GM18511 (cell line): ENCODE data around the gene CEP350.
"Not testable (repeated sequence)": the region's sequence is repeated elsewhere in the genome, so short reads cannot be mapped to it uniquely, and the experiment has no call there.

Experiments used
- ATAC-seq: cut with Tn5 transposase; IDR thresholded peaks from one replicate; pipeline ENCODE4 v1.9.1; 2021; ENCODE audit warnings: mild to moderate bottlenecking, moderate library complexity; ENCODE audit not compliant: unreplicated experiment

The CEP350 gene

DNA sequence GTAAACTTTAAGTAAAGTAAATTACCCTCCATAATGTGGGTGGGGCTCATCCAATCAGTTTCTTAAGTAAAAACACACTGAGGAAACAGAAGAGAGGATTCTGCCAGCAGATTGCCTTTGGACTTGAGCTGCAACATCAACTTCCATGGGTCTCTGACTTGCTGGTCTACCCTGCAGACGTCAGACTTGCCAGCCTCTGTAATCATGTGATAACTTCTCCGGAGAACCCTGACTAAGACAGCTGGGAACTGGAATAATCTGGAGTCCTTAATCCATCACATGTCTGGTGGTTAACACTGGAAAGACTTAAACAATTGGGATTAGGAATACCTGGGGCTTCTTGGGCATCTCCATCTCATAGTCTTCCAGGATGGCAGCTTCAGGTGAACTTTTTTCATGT lies 13.2 kb upstream of the CEP350 start:
- ATAC-seq: no peak

DNA sequence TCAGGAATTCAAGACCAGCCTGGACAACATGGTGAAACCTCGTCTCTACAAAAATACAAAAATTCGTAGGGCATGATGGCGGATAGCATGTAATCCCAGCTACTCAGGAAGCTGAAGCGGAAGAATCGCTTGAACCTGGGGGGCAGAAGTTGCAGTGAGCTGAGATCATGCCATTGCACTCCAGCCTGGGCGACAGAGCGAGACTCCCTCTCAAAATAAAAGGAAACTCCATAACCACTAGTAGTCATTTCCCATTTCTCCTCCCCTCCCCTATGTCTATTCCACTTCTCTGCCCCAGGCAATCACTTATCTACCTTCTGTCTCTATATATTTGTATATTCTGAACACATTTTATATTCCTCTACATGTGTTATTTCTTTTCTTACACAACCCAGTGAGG lies 4.0 kb upstream of the CEP350 start:
- no peak for ATAC-seq

DNA sequence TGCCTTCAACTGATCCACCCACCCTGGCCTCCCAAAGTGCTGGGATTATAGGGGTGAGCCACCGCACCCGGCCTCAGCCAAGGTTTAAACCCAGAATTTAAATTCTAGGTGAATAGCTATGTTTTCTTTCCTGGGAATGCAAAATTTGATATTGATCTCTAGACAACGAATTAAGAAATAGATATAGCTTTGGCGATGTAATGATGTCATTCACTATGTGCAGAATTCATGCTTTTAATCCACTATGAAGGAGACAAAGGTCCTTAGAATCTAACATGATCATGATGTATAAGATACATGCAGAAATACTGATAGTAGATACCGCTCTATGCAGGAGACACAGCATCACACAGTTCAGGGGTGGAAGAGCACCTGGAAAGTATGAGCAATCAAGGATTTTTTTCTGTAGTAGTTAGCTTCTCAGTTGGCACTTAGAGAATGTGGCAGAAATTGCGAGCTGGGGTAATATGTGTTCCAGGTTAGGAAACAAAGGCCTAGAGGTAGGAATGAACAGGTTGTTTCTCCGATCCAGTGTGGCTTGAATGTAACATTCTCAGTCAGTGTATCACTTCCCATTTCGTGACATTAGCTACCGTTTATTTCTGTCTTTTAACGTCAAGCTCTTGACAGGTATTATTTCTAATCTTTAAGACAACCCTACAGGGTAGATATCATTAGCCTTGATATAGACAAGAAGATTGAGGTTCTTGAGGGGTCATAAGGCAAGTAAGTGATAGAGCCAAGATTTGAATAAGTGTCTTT lies 3.0 kb upstream of the CEP350 start:
- no peak for ATAC-seq

DNA sequence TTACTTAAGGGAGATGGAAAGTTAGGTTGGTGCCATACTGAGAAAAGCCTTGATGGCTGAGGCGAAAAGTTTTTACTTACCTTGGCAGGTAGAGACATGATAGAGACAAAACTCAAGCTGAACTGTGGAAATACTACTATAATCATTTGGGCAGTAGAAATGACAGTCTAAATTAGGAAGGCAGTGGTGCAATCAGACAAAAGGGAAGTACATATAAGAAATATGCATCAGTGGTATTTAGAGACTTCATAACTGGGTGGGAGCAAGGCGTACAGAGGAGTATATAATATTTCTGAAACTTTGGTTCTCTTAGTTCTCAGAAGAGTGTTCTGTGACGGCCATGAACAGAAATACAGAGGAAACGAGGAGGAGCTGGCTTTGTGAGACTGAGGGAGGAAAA lies 2.4 kb upstream of the CEP350 start:
- no peak for ATAC-seq

DNA sequence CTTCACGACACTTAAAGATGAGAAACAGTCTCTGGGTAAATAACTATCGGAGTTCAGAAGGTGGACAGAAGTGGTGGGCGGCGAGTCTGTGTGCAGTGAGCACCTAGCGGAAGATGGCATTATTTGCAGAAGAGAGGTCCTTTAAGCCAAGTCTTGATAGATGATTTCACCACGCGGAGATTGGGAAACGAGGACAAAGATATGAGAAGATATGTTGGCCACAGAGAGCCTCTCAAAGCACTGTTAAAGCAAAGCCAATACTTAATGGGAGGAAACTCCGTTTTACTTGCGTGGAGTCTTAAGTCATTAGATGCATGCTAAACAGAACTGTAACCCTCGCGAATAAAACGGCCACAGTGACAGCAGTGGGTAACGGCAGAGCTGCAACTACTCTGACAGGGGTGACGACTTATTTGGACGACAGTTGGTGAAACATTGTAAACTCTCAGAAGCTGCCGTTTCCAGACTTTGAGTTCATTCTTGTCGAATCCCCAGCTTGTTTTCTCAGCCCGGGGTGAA lies 577 bp upstream of the CEP350 start:
- ATAC-seq: peak; percentile 33

DNA sequence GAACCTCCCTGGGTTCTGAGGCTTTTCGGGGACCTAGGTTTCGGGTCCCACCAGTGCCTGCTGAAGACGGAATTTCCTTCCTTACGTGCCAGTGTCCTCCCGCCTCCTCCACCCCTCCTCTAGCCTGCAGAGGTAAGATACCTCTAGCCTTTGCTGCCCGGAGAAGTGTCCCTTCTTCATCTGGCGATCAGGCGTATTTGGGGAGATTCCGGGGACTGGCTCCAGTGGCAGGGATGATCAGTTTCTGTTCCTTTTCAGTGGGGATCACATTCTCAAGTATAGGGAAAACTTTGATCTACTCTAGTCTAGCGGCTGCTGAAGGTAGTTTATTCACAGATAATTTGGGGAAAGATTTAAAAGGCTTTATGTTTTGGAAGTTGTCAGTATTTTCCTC lies 674 bp downstream of the CEP350 start:
- ATAC-seq: no peak

DNA sequence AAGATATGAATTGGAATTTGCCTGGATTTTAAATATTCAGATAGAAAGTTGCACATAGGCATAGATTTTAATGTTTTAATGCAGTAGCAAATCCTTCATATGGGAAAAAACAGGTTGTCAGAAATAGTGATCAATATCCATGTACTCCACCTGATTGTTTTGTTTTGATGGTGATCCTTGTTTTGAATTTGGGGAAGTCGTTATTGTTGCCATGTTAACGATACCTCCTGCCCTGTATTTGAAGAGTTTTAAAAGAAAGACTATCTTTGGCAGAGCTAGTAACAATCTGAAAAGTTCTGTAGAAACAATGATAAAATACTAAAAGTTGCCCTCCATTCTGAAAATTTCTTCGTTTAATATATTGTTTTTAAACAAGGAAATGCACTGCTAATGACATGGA lies 1.1 kb downstream of the CEP350 start:
- ATAC-seq: no peak

DNA sequence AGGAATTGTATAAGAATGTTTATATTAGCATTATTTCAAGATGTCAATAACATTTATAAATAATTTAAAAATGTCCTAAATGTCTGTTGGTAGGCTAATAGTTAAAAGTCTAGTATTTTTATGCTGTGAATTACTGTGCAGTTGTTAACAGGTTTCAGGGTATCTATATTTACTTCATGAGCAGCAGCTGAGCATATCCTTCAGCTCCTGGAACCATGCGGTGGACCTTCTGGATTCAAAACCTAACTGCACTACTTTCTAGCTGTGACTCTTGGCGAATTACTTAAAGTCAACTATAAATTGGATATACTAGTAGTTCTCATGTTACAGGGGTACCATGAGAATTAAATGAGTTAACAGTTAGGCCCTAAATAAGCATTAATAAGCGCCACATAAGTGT lies 3.7 kb downstream of the CEP350 start:
- ATAC-seq: no peak

DNA sequence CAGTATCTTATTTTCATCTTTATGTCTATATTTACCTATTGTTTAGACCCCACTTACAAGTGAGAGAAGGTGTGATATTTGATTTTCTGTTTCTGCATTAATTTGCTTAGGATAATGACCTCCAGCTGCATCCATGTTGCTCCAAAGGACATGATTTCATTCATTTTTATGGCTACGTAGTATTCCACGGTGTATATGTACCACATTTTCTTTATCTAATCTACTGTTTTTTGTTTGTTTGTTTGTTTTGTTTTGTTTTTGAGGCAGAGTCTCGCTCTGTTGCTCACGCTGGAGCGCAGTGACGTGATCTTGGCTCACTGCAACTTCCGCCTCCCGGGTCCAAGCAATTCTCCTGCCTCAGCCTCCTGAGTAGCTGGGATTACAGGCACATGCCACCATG lies 7.6 kb downstream of the CEP350 start:
- ATAC-seq: not testable (repeated sequence)

DNA sequence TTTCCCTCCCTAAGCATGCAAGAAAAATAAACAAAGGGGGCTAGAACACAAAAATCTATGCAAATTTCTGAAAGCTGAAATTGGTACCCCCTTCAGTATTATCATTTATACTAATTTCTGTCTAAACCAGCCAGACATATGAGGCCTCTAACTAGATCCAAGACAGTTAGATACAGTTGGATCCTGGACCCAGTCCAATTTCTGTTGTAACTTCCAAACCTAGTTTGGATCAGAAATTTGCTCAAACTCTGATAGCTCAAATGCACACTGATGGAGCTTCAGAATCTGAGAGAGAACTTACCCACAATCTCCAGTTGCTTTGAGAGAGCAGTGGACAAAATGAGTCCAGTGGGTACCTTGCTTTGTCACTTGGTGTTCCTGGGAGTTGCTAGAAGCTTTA lies 11.9 kb downstream of the CEP350 start:
- no peak for ATAC-seq

DNA sequence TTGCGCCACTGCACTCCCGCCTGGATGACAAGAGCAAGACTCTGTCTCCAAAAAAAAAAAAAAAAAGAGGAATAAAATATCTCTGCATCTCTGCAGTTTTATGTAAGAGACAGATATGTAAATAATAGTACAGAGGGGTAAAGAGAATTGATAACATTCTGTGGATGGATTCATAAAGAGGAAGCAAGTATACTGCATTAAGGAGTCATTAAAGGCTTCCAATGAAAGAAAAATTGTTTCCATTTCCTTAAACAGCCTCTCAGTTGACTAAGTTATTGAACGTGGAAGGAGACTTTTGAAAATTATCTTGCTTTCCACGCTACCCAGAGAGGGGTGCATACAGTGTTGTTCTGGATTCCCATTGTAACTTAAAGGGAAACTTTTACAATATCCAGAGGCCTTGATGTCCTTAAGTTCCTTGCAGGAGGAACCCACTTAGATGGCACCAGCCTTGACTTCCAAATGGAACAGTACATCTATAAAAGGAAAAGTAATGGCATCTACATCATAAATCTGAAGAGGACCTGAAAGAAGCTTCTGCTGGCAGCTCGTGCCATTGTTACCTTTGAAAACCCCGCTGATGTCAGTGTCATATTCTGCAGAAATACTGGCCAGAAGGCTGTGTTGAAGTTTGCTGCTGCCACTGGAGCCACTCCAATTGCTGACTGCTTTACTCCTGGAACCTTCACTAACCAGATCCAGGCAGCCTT lies 13.8 kb downstream of the CEP350 start:
- ATAC-seq: no peak

DNA sequence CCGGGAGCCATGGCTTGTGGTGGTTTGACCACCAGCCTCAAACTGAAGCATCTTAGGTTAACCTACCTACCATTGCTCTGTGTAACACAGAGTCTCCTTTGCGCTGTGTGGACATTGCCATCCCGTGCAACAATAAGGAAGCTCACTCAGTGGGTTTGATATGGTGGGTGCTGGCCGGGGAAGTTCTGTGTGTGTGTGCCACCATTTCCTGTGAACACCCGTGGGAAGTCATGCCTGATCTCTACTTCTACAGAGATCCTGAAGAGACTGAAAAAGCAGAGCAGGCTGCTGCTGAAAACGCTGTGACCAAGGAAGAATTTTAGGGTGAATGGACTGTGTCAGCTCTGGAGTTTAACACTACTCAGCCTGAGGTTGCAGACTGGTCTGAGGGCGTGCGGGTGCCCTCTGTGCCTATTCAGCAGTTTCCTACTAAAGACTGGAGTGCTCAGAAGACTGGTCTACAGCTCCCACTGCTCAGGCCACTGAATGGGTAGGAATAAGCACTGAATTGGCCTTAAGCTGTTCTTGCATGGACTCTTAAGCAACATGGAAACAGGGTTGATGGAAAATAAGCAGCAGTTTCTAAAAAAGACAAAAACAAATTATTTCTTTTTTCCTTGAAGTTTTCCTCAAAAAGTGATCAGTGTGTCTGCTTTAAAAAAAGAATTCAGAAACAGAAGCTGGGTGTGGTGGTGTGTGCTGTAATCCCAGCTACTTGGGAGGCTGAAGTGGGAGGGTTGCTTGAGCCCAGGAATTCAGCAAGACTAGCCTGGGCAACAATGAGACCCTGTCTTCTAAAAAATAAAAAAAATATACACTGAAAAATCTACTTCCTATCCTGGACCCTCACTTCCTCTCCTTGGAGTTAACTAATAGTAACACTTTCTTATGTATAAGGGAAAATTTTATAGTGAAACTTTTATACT lies 14.6 kb downstream of the CEP350 start:
- ATAC-seq: no peak

DNA sequence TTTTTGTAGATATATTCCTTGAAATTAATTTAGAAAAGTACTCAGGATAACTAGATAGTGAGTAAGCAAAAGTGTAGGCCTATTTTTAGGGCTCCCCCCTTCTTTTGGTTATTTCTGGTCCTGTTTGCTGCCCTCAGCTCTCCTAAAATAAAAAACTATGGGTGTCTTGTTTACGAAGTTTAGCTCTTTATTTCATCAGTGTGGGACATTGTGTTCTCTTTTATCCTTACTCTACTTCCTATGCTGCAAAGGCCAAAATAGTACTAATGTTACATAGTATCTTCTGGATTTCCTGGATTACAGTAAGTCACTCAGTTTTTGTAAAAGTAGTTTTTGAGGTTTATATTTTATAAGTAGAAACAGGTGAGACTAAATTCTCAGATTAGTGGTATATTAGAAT lies 15.4 kb downstream of the CEP350 start:
- ATAC-seq: no peak

DNA sequence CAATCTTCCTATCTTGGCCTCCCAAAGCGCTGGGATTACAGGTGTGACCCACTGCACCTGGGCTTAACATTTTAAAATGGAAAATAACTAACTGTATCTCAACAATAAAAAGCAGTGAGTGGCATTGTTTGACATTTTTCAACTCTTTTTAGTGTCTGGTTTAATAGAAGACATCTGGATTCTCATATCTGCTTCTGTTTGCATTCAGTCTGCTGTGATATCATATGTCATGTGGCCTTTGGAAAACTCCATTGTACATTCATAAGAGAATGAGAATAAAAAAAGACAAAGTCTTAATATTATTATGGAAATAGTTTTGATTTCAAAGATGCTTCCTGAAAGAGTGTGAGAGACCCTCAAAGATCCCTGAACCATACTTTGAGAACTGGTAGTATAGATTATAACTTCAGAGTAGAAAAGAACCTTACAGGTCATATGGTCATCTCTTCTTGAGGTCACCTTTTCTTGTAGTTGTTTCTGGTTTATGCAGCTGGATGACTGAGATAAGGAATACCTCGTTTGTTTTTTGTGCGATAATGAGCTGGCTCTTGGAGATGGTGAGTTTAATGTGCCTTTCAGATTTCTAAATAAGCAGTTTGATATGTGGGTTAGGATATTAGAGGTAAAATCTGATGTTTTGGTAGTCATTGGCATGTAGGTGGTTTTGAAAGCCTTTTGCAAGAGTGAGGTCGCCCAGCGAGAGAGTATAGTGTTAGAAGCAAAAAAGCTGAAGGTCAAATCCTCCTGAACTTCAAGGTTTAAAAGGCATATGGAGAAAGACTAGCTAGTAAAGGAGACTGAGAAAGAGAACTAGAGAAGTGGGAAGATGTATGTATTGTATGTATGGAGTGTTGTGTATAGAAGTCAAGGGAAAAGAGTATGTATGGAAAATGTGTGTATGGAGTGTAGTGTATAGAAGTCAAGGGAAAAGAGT lies 17.2 kb downstream of the CEP350 start:
- no peak for ATAC-seq

DNA sequence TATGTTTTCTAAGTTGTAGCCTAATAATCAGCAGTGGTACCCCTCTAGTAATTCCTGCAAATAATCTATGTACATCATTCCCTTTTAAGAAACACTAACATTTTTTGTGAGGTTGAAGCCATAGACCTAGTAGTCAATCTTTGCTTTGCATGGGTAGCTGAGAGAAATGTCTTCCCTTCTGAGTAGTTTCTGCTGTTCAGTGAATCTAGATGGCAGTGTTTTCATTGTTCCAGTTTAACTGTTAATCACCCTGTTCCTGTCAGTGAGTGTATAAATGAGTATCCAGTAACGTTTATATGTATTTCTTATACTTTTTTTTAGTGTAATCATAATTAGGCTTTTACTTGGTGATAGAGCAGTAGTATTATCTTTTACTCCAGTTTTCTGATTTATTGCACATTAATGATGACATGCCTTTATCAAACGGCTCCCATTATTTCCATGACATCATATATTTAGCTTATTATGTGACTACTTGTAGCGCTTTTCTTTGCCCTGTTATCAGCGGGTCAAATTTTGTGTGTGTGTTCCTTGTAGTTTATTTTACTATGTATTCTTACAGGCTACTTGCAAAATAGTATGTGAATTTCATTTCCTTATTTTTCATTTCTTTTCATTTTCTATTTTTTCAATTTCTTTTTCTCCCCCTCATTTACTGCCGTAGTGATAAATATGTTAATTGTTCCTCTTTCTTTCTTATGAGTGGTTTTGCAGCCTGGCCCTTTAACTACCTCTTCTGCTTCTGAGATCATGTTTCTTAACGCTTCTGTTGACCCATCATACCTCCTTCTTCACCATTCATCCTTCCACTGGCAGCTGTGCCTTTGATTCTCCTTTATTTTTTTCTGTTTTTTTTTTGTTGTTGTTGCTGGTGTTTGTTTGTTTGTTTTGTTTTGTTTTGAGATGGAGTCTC lies 18.8 kb downstream of the CEP350 start:
- ATAC-seq: no peak

DNA sequence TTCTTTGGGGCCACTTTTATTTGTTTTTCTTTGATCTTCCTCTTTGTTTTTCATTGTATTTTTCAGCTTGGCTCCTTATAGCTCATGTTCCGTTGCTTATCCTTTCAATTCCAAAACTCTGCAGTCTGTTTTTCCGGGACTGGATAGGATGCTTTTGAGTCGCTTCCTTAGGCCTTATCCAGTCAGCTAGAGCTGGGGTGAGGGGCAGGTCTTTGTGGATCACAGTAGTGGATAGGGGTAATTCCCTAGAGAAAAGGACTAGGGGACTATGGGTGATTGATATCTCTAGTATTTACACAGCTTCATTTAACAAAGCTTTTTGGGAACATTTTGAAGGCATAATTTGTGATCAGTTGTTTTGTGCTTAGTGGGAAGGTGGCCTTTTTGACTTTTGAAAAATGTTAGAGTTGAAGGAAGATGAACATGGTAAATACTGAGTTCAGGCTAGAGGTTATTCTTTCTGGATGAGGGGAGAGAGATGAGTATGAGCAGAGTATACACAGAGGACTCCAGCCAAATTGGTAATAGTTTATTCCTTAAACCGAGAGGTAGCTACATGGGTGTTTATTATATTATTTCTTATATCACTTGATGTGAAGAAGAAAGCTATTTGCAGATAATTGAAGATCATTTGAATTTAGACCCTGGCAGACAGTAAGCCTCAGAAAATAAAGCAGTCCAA lies 22.5 kb downstream of the CEP350 start:
- ATAC-seq: no peak

DNA sequence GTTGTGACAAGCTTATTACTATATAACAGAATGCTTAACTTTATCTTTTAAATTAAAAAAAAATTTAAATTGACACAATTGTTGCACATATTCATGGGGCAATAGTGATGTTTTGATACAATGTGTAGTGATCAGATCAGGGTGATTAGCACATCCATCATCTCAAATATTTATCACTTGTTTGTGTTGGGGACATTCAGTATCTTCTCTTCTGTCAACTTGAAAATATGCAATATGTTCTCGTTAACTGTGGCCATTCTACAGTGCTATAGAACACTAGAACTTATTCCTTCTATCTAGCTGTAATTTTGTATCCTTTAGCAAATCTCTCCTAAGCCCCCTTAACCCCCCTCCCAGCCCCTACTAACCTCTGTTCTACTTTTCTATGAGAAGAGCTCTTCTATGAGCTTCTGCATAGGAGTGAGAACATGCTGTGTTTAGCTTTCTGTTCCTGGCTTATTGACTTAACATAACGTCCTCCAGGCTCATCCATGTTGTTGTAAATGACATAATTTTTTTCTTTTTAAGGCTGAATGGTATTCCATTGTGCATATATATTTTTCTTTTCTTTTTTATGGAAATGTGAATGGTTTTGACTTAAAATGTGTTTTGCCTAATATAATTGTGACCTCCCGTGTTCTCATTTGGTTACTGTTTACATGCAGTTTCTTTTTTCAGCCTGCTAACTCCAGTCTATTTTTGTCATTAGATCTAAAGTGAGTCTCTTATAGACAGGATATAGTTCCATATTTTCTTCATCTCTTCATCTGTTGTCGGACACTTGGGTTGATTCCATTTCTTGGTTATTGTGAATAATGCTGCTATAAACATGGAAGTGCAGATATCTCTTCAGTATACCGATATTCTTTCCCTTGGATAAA lies 23.8 kb downstream of the CEP350 start:
- no peak for ATAC-seq

DNA sequence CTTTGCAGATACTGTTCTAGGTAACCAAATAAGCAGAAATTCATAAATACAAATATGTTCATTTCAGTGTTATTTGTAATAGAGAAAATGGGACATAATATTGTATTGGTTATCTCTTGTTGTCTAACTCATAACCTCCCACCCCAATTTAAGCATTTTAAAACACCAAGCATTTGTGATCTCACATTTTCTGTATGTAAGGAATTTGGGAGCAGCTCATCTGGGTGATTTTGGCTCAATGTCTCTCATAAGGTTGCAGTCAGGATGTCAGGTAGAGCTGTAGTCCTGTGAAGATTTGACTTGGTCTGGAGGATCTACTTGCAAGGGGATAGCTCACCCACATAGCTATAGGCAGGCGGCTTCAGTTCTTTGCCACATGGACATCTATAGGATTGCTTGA lies 29.5 kb downstream of the CEP350 start:
- ATAC-seq: no peak
